HUES48 (cell line): Measurements from ENCODE around the gene C14orf132.

ENCODE experiments used
- H3K27ac ChIP-seq: one replicate; pipeline ENCODE4 v1.7.0; 2013; ENCODE audit warnings: low read depth, low read length, inconsistent platforms
- H3K27me3 ChIP-seq: 2 replicates; pipeline ENCODE4 v1.6.1; 2013; ENCODE audit warnings: mild to moderate bottlenecking, low read length; ENCODE audit not compliant: control insufficient read depth, insufficient read depth
- H3K36me3 ChIP-seq: 2 replicates; pipeline ENCODE4 v1.6.1; 2013; ENCODE audit warnings: low read length; ENCODE audit not compliant: control insufficient read depth, insufficient read depth
- H3K4me1 ChIP-seq: 2 replicates; pipeline ENCODE4 v1.6.1; 2013; ENCODE audit warnings: mild to moderate bottlenecking, low read length; ENCODE audit not compliant: control insufficient read depth, insufficient read depth
- H3K4me3 ChIP-seq: 2 replicates; pipeline ENCODE4 v1.5.1; 2013; ENCODE audit warnings: mild to moderate bottlenecking, low read depth, low read length
- H3K9ac ChIP-seq: 2 replicates; pipeline ENCODE4 v1.6.1; 2013; ENCODE audit warnings: mild to moderate bottlenecking, low read depth, low read length, moderate library complexity
- H3K9me3 ChIP-seq: 2 replicates; pipeline ENCODE4 v1.6.1; 2013; ENCODE audit warnings: low read length; ENCODE audit not compliant: control insufficient read depth, insufficient read depth

Gene C14orf132

GRCh38 chr14:96053600-96054381 lies 14.6 kb downstream of the C14orf132 start:
- Histone ChIP-seq H3K27ac (no peak overlapping the region), H3K4me3 (no peak overlapping the region), H3K27me3 (no peaks in the 10 kb centered on the region), H3K9me3 (no peaks in the 10 kb centered on the region), H3K4me1 (peaks cover 8% of the 10 kb centered on the region; the same call in 1 of the 2 replicates), H3K36me3 (no peaks in the 10 kb centered on the region), H3K9ac (no peak overlapping the region)

- Histone ChIP-seq H3K4me3 (no peak overlapping the region), H3K36me3 (no peaks in the 10 kb centered on the region), H3K4me1 (peaks cover 8% of the 10 kb centered on the region; the same call in 1 of the 2 replicates), H3K27me3 (no peaks in the 10 kb centered on the region), H3K9ac (no peak overlapping the region), H3K9me3 (no peaks in the 10 kb centered on the region), H3K27ac (no peak overlapping the region)
These were observed 15.5 kb downstream of the C14orf132 start for GRCh38 chr14:96054661-96055060.

GRCh38 chr14:96055065-96055752 lies 16.0 kb downstream of the C14orf132 start:
- no peak overlapping the region for H3K9ac ChIP-seq

GRCh38 chr14:96055753-96056508 lies 16.8 kb downstream of the C14orf132 start:
- Histone ChIP-seq H3K36me3 (no peaks in the 10 kb centered on the region), H3K27ac (no peak overlapping the region), H3K9me3 (no peaks in the 10 kb centered on the region), H3K4me1 (peaks cover 8% of the 10 kb centered on the region; the same call in 1 of the 2 replicates), H3K27me3 (no peaks in the 10 kb centered on the region), H3K9ac (no peak overlapping the region), H3K4me3 (no peak overlapping the region)

More at GRCh38 chr14:96055065-96055752, 16.0 kb downstream of the C14orf132 start:
- Histone ChIP-seq H3K36me3 (no peaks in the 10 kb centered on the region), H3K4me3 (no peak overlapping the region), H3K27ac (no peak overlapping the region), H3K27me3 (no peaks in the 10 kb centered on the region), H3K9me3 (no peaks in the 10 kb centered on the region), H3K4me1 (peaks cover 8% of the 10 kb centered on the region; the same call in 1 of the 2 replicates)

GRCh38 chr14:96056509-96057422 lies 17.6 kb downstream of the C14orf132 start:
- H3K9ac ChIP-seq: no peak overlapping the region
- H3K4me3 ChIP-seq: no peak overlapping the region
- no peak overlapping the region for H3K27ac ChIP-seq
- H3K4me1 ChIP-seq: peaks cover 8% of the 10 kb centered on the region; the same call in 1 of the 2 replicates
- H3K36me3 ChIP-seq: no peaks in the 10 kb centered on the region
- no peaks in the 10 kb centered on the region for H3K27me3 ChIP-seq
- no peaks in the 10 kb centered on the region for H3K9me3 ChIP-seq

GRCh38 chr14:96057738-96058137 lies 18.6 kb downstream of the C14orf132 start:
- Histone ChIP-seq H3K27me3 (no peaks in the 10 kb centered on the region), H3K9ac (no peak overlapping the region)

GRCh38 chr14:96058576-96059200 lies 19.5 kb downstream of the C14orf132 start:
- H3K36me3 ChIP-seq: no peaks in the 10 kb centered on the region
- H3K9me3 ChIP-seq: no peaks in the 10 kb centered on the region
- H3K4me1 ChIP-seq: peaks cover 8% of the 10 kb centered on the region; the same call in 1 of the 2 replicates
- no peaks in the 10 kb centered on the region for H3K27me3 ChIP-seq
- H3K27ac ChIP-seq: no peak overlapping the region
- no peak overlapping the region for H3K9ac ChIP-seq
- no peak overlapping the region for H3K4me3 ChIP-seq

More at GRCh38 chr14:96057738-96058137, 18.6 kb downstream of the C14orf132 start:
- Histone ChIP-seq H3K36me3 (no peaks in the 10 kb centered on the region), H3K27ac (no peak overlapping the region), H3K4me1 (peaks cover 8% of the 10 kb centered on the region; the same call in 1 of the 2 replicates), H3K4me3 (no peak overlapping the region), H3K9me3 (no peaks in the 10 kb centered on the region)

GRCh38 chr14:96059519-96060135 lies 20.5 kb downstream of the C14orf132 start:
- H3K36me3 ChIP-seq: no peaks in the 10 kb centered on the region
- H3K27me3 ChIP-seq: no peaks in the 10 kb centered on the region
- no peaks in the 10 kb centered on the region for H3K9me3 ChIP-seq
- H3K4me3 ChIP-seq: no peak overlapping the region
- H3K27ac ChIP-seq: no peak overlapping the region
- no peak overlapping the region for H3K9ac ChIP-seq
- H3K4me1 ChIP-seq: peaks cover 8% of the 10 kb centered on the region; the same call in 1 of the 2 replicates

GRCh38 chr14:96060186-96060933 lies 21.2 kb downstream of the C14orf132 start:
- Histone ChIP-seq H3K27me3 (no peaks in the 10 kb centered on the region), H3K27ac (no peak overlapping the region), H3K4me1 (peaks cover 8% of the 10 kb centered on the region; the same call in 1 of the 2 replicates)

More at GRCh38 chr14:96060186-96060933, 21.2 kb downstream of the C14orf132 start:
- no peak overlapping the region for H3K4me3 ChIP-seq
- no peaks in the 10 kb centered on the region for H3K9me3 ChIP-seq
- H3K36me3 ChIP-seq: no peaks in the 10 kb centered on the region
- no peak overlapping the region for H3K9ac ChIP-seq
